GM23338 (cell line): ENCODE results near the gene CEBPZ.

Source experiments
- EZH2 ChIP-seq: fragments of 200-600 bp; sonication (generic); IDR thresholded peaks from one replicate; pipeline ENCODE4 v1.8.0; 2017; ENCODE audit warnings: antibody characterized with exemption, mild to moderate bottlenecking, low read depth; ENCODE audit not compliant: unreplicated experiment
- POLR2AphosphoS5 ChIP-seq: IDR thresholded peaks from 2 replicates; pipeline ENCODE4 v1.6.1; 2016; ENCODE audit warnings: antibody characterized with exemption, low read depth
- TF ChIP-seq, protein P1 (sequence below), 2 experiments: fragments of 200-600 bp in 1 of 2; sonication (generic) in 1 of 2; conservative IDR thresholded peaks; 2 replicates each; pipeline versions ENCODE4 v1.5.1 to v1.6.1; 2016 to 2017; ENCODE audit warnings: antibody characterized with exemption in 2 of 2, low read depth in 2 of 2, mild to moderate bottlenecking in 2 of 2, moderate library complexity in 1 of 2

DNA sequence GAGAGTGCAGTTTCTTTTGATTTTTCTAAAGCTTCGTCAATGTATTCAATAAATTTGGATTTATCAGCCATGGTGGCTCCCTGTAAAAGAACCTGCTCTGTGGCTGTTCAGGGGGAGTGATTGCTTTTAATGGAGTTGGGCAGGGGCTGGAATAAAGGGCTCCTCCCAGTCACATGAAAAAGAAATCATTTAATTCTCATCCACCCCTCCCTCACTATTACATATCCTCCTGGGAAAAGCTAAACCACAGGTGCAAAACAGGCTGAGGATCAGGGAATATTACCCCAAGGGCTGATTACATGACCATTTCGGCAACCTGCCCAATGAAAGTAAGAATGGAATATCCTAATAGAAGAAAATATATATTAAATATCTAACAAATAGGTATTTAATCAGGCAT, 42.8 kb downstream of the CEBPZ start, which contains the start of gene SULT6B1:
- TF ChIP-seq, protein P1, sequence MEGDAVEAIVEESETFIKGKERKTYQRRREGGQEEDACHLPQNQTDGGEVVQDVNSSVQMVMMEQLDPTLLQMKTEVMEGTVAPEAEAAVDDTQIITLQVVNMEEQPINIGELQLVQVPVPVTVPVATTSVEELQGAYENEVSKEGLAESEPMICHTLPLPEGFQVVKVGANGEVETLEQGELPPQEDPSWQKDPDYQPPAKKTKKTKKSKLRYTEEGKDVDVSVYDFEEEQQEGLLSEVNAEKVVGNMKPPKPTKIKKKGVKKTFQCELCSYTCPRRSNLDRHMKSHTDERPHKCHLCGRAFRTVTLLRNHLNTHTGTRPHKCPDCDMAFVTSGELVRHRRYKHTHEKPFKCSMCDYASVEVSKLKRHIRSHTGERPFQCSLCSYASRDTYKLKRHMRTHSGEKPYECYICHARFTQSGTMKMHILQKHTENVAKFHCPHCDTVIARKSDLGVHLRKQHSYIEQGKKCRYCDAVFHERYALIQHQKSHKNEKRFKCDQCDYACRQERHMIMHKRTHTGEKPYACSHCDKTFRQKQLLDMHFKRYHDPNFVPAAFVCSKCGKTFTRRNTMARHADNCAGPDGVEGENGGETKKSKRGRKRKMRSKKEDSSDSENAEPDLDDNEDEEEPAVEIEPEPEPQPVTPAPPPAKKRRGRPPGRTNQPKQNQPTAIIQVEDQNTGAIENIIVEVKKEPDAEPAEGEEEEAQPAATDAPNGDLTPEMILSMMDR (conservative IDR thresholded peaks at IDR 0.05; ENCODE audit: low read depth in 2 of 2): no peak
- TF ChIP-seq EZH2: no peak
- TF ChIP-seq POLR2AphosphoS5: no peak
